H1 (cell line): ENCODE results near the gene GALNT2. TPM values are rescaled to one million over a fixed set of nuclear protein-coding genes. Genes with fewer than 3 reads are reported as not detected.

Source experiments
- CTCF ChIA-PET: fragments of 300-600 bp; sonication (Branson Sonifier 250); formaldehyde crosslinking; loops from one replicate; lab custom pipeline; 2021; ENCODE audit not compliant: partially characterized antibody; lab: Charles Lee
- POLR2A ChIA-PET: fragments of 300-600 bp; sonication (Branson Sonifier 250); formaldehyde crosslinking; loops from one replicate; lab custom pipeline; 2021; ENCODE audit warnings: inconsistent platforms; ENCODE audit not compliant: partially characterized antibody; lab: Charles Lee
- DNase-seq, 2 experiments: peaks; one replicate each; pipeline versions ENCODE4 v3.0.0 to v3.0.0-alpha.2; 2010 to 2022; ENCODE audit warnings: low spot score in 2 of 2, low read depth in 1 of 2, mixed read lengths in 1 of 2
- FAIRE-seq: peaks from 2 replicates; lab custom pipeline; 2011; peaks lifted over from hg19 to GRCh38; lab: Jason Lieb, UNC
- H2AFZ ChIP-seq: 2 replicates; pipeline ENCODE4 v1.8.1; 2012; ENCODE audit warnings: low read length, inconsistent platforms
- H2AK5ac ChIP-seq: 2 replicates; pipeline ENCODE4 v1.6.1; 2013; ENCODE audit warnings: low read depth, low read length
- H2BK120ac ChIP-seq: replicated peaks from 2 replicates; pipeline ENCODE3; 2013; ENCODE audit warnings: low read depth, low read length, inconsistent platforms
- H2BK12ac ChIP-seq: 2 replicates; pipeline ENCODE4 v1.6.1; 2013; ENCODE audit warnings: low read depth, low read length
- H2BK15ac ChIP-seq: 2 replicates; pipeline ENCODE4 v1.6.1; 2013; ENCODE audit warnings: low read length
- H2BK20ac ChIP-seq: 2 replicates; pipeline ENCODE4 v1.6.1; 2013; ENCODE audit warnings: low read length
- H2BK5ac ChIP-seq: 2 replicates; pipeline ENCODE4 v1.6.1; 2013; ENCODE audit warnings: low read depth, low read length
- H3K14ac ChIP-seq: 2 replicates; pipeline ENCODE4 v1.6.1; 2013; ENCODE audit warnings: inconsistent platforms; ENCODE audit not compliant: insufficient read length
- H3K18ac ChIP-seq: 2 replicates; pipeline ENCODE4 v1.6.1; 2013; ENCODE audit warnings: low read length; ENCODE audit errors: extremely low read depth
- H3K23ac ChIP-seq: 2 replicates; pipeline ENCODE4 v1.6.1; 2013; ENCODE audit warnings: inconsistent platforms; ENCODE audit not compliant: insufficient read length
- H3K23me2 ChIP-seq: 2 replicates; pipeline ENCODE4 v1.6.1; 2013; ENCODE audit warnings: low read depth, low read length
- H3K27ac ChIP-seq: 2 replicates; pipeline ENCODE4 v1.6.1; 2011; ENCODE audit warnings: low read depth, low read length, inconsistent platforms
- H3K27me3 ChIP-seq, 4 experiments: replicated peaks in 1 of 4; 1 replicate in 1 of 4; 2 replicates in 3 of 4; pipeline versions ENCODE4 v1.6.1 to v1.8.1; 2011 to 2013; ENCODE audit warnings: low read length in 3 of 4, mild to moderate bottlenecking in 3 of 4, inconsistent platforms in 2 of 4, mixed read lengths in 2 of 4, moderate library complexity in 1 of 4; ENCODE audit not compliant: control insufficient read depth in 3 of 4, insufficient read depth in 3 of 4; ENCODE audit errors: extremely low read depth in 1 of 4
- H3K36me3 ChIP-seq, 4 experiments: 2 replicates each; pipeline versions ENCODE4 v1.6.1 to v1.8.1; 2011 to 2013; ENCODE audit warnings: mild to moderate bottlenecking in 4 of 4, low read length in 3 of 4, moderate library complexity in 2 of 4, control low read depth in 1 of 4, inconsistent platforms in 1 of 4; ENCODE audit not compliant: insufficient read depth in 4 of 4, control insufficient read depth in 2 of 4
- H3K4ac ChIP-seq: replicated peaks from 2 replicates; pipeline ENCODE3; 2013; ENCODE audit warnings: low read length, low read depth, mixed read lengths, inconsistent platforms; ENCODE audit not compliant: insufficient read length
- H3K4me1 ChIP-seq, 4 experiments: replicated peaks in 1 of 4; 1 replicate in 1 of 4; 2 replicates in 3 of 4; pipeline versions ENCODE4 v1.6.1 to v1.8.1; 2011 to 2013; ENCODE audit warnings: low read length in 3 of 4, inconsistent platforms in 2 of 4, mixed read lengths in 1 of 4; ENCODE audit not compliant: insufficient read depth in 4 of 4, control insufficient read depth in 3 of 4
- H3K4me2 ChIP-seq, 2 experiments: 2 replicates each; pipeline versions ENCODE4 v1.6.1 to v1.8.1; 2011 to 2013; ENCODE audit warnings: low read depth in 2 of 2, low read length in 2 of 2, control low read depth in 1 of 2, inconsistent platforms in 1 of 2, mild to moderate bottlenecking in 1 of 2; ENCODE audit not compliant: insufficient read depth in 1 of 2
- H3K4me3 ChIP-seq, 4 experiments: fragments of 200-600, 300-600 bp in 1 of 4; sonication (generic), shearing (Covaris generic), sonication (Bioruptor Twin) in 1 of 4; 2 replicates each; pipeline versions ENCODE4 v1.5.1 to v1.8.1; 2011 to 2016; ENCODE audit warnings: low read length in 4 of 4, low read depth in 3 of 4, control low read depth in 2 of 4, inconsistent platforms in 2 of 4, mild to moderate bottlenecking in 2 of 4, mixed read lengths in 1 of 4, moderate library complexity in 1 of 4; ENCODE audit not compliant: insufficient read depth in 2 of 4; ENCODE audit errors: extremely low read depth in 1 of 4
- H3K56ac ChIP-seq: replicated peaks from 2 replicates; pipeline ENCODE3; 2013; ENCODE audit warnings: low read depth, mild to moderate bottlenecking, mixed read lengths, low read length, inconsistent platforms; ENCODE audit not compliant: insufficient read length
- H3K79me1 ChIP-seq: 2 replicates; pipeline ENCODE4 v1.6.1; 2013; ENCODE audit warnings: low read depth, low read length, control low read depth
- H3K79me2 ChIP-seq, 2 experiments: 2 replicates each; pipeline versions ENCODE4 v1.6.1 to v1.8.1; 2012 to 2013; ENCODE audit warnings: low read length in 2 of 2, mild to moderate bottlenecking in 2 of 2, inconsistent platforms in 1 of 2; ENCODE audit not compliant: insufficient read depth in 2 of 2, control insufficient read depth in 1 of 2
- H3K9ac ChIP-seq, 4 experiments: replicated peaks in 1 of 4; 1 replicate in 1 of 4; 2 replicates in 3 of 4; pipeline versions ENCODE4 v1.6.1 to v1.8.1; 2011 to 2013; ENCODE audit warnings: low read depth in 3 of 4, low read length in 3 of 4, control low read depth in 2 of 4, mild to moderate bottlenecking in 2 of 4, moderate library complexity in 2 of 4, inconsistent platforms in 1 of 4; ENCODE audit errors: extremely low read depth in 1 of 4
- H3K9me3 ChIP-seq, 2 experiments: 2 replicates each; pipeline versions ENCODE4 v1.6.1 to v1.8.1; 2012 to 2013; ENCODE audit warnings: mild to moderate bottlenecking in 2 of 2, moderate library complexity in 2 of 2, control low read depth in 1 of 2, inconsistent platforms in 1 of 2, low read depth in 1 of 2, low read length in 1 of 2, mixed read lengths in 1 of 2; ENCODE audit not compliant: insufficient read depth in 2 of 2
- H4K20me1 ChIP-seq, 2 experiments: replicated peaks in 1 of 2; 2 replicates each; pipeline versions ENCODE3 to v1.8.1; 2011 to 2013; ENCODE audit warnings: inconsistent platforms in 2 of 2, low read length in 2 of 2, mild to moderate bottlenecking in 1 of 2; ENCODE audit not compliant: insufficient read depth in 2 of 2, control insufficient read depth in 1 of 2
- H4K5ac ChIP-seq: 2 replicates; pipeline ENCODE4 v1.6.1; 2013; ENCODE audit warnings: low read length, low read depth, mixed read lengths, inconsistent platforms; ENCODE audit not compliant: insufficient read length
- H4K8ac ChIP-seq: 2 replicates; pipeline ENCODE4 v1.8.0; 2013; ENCODE audit warnings: mild to moderate bottlenecking, moderate library complexity, low read length, inconsistent platforms; ENCODE audit not compliant: insufficient read depth; ENCODE audit errors: extremely low read depth
- H4K91ac ChIP-seq: replicated peaks from 2 replicates; pipeline ENCODE3; 2013; ENCODE audit warnings: low read length, mixed read lengths, inconsistent platforms; ENCODE audit not compliant: insufficient read length
- CHD1 ChIP-seq: IDR thresholded peaks from 2 replicates; pipeline ENCODE4 v1.6.1; 2012; ENCODE audit warnings: low read depth, low read length, improper control_type of control experiment
- CHD2 ChIP-seq: IDR thresholded peaks from 2 replicates; pipeline ENCODE4 v1.6.1; 2012; ENCODE audit warnings: low read length, improper control_type of control experiment
- CREB1 ChIP-seq: IDR thresholded peaks from 2 replicates; pipeline ENCODE4 v1.6.1; 2012; ENCODE audit warnings: inconsistent platforms
- GTF2F1 ChIP-seq: IDR thresholded peaks from 2 replicates; pipeline ENCODE4 v1.6.1; 2012; ENCODE audit warnings: low read depth, low read length, improper control_type of control experiment, borderline replicate concordance
- HDAC2 ChIP-seq, 2 experiments: fragments of 300-600 bp in 1 of 2; sonication (generic) in 1 of 2; IDR thresholded peaks; 2 replicates each; pipeline ENCODE4 v1.6.1; 2011 to 2012; ENCODE audit warnings: low read depth in 2 of 2, low read length in 2 of 2, mild to moderate bottlenecking in 2 of 2, moderate library complexity in 2 of 2, borderline replicate concordance in 1 of 2, inconsistent platforms in 1 of 2
- KDM4A ChIP-seq: IDR thresholded peaks from one replicate; pipeline ENCODE4 v1.7.1; 2012; ENCODE audit warnings: low read depth, mild to moderate bottlenecking, moderate library complexity, low read length, inconsistent platforms; ENCODE audit not compliant: severe bottlenecking
- RAD21 ChIP-seq, 2 experiments: IDR thresholded peaks in 1 of 2; conservative IDR thresholded peaks in 1 of 2; 2 replicates each; pipeline ENCODE4 v1.6.1; 2011; ENCODE audit warnings: low read depth in 2 of 2, low read length in 2 of 2, improper control_type of control experiment in 1 of 2, inconsistent platforms in 1 of 2, mild to moderate bottlenecking in 1 of 2, moderate library complexity in 1 of 2
- RXRA ChIP-seq: IDR thresholded peaks from 2 replicates; pipeline ENCODE4 v1.6.1; 2011; ENCODE audit warnings: low read depth, mild to moderate bottlenecking, low read length, moderate library complexity; ENCODE audit not compliant: insufficient read depth
- SAP30 ChIP-seq: fragments of 300-600 bp; sonication (generic); IDR thresholded peaks from 2 replicates; pipeline ENCODE4 v1.7.1; 2012; ENCODE audit warnings: low read length, moderate library complexity, mild to moderate bottlenecking, inconsistent platforms; ENCODE audit not compliant: insufficient read depth, insufficient replicate concordance
- SP1 ChIP-seq: IDR thresholded peaks from 2 replicates; pipeline ENCODE4 v1.6.1; 2011; ENCODE audit warnings: low read depth, low read length
- SP2 ChIP-seq: IDR thresholded peaks from 2 replicates; pipeline ENCODE4 v1.6.1; 2012; ENCODE audit warnings: mild to moderate bottlenecking, low read length, inconsistent platforms
- TBP ChIP-seq: IDR thresholded peaks from 2 replicates; pipeline ENCODE4 v1.6.1; 2011; ENCODE audit warnings: low read depth, low read length, improper control_type of control experiment
- WGBS, 2 experiments: shearing (Covaris generic) in 1 of 2; methylation state at CpG; one replicate each; pipeline versions ENCODE4 v1.1.6 to v1.1.7; 2013 to 2015; ENCODE audit warnings: low lambda C conversion rate in 2 of 2, mixed read lengths in 2 of 2, inconsistent platforms in 1 of 2, low coverage in 1 of 2, missing lambda C conversion rate in 1 of 2; ENCODE audit not compliant: insufficient replicate concordance in 2 of 2, insufficient coverage in 1 of 2, insufficient read length in 1 of 2; ENCODE audit errors: extremely low coverage in 1 of 2, missing lambda C conversion rate in 1 of 2; 5-methylcytosine and 5-hydroxymethylcytosine counted together
- polyA plus RNA-seq, 7 experiments: library from polyadenylated mRNA; depleted of rRNA in 3 of 7; stranded (reverse) in 5 of 7; unstranded in 2 of 7; fragments of >200 nt in 5 of 7; fragments of 200-250 nt in 2 of 7; gene quantifications; 1 replicate in 5 of 7; 2 replicates in 1 of 7; 4 replicates in 1 of 7; pipeline versions ENCODE4 v1.2.1 to v1.2.3, GENCODE V29; 2011 to 2013; ENCODE audit warnings: missing spikeins in 2 of 7, mixed read lengths in 2 of 7
- total RNA-seq: library from RNA; stranded (reverse); fragmentation: NEBNext Ultra II Directional; extraction: Animal tissue kit (Norgen Biotek cat#: 25700); gene quantifications from 2 replicates; pipeline ENCODE4 v1.2.1, GENCODE V29; 2021
- TF ChIP-seq, protein P1 (sequence below): IDR thresholded peaks from 2 replicates; pipeline ENCODE4 v1.6.1; 2012; ENCODE audit warnings: low read length, inconsistent platforms

Gene GALNT2
- total and polyA plus RNA-seq, 2 of the 8 experiments (the other 6 are each of a cell fraction or from before 2014, with no cell fraction given): 34.5 to 75.3 TPM

DNA sequence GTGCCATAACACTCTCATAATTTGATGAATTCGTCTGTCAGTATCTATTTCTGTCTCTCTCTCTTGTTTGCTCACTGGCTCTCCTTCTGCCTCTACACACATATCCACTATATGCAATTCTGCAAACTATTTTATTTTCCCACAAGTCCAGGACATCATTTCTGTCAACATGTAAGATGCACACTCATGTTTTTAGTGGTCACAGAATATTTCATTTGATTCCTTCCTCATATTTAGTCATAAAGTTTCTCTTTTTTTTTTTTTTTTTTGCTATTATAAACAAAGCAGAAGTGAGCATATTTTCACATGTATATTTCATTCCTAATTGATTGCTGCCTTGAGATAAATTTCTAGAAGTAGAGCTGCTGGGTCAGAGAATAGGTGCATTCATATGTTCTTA lies 193.8 kb downstream of the GALNT2 start:
- Histone ChIP-seq H3K79me1 (no peaks in the 10 kb centered on the region), H4K20me1 (no peaks in the 10 kb centered on the region), H3K23me2 (no peaks in the 10 kb centered on the region), H4K5ac (no peak overlapping the region), H3K79me2 (no peaks in the 10 kb centered on the region), H3K14ac (no peak overlapping the region), H2AFZ (no peak overlapping the region), H3K4me3 (no peak overlapping the region), H2BK120ac (no peak overlapping the region), H3K4me2 (no peak overlapping the region), H3K9ac (no peak overlapping the region), H2AK5ac (no peak overlapping the region), H3K27ac (no peak overlapping the region), H3K4me1 (no peaks in the 10 kb centered on the region; a peak in 1 of 7 replicates), H4K91ac (no peak overlapping the region), H3K23ac (no peak overlapping the region), H2BK5ac (no peak overlapping the region), H3K18ac (no peak overlapping the region), H3K36me3 (peaks cover 0 to 16% (median 11%) of the 10 kb centered on the region in 4 experiments; a peak in 6 of 8 replicates), H3K27me3 (no peaks in the 10 kb centered on the region), H3K9me3 (no peaks in the 10 kb centered on the region), H3K4ac (no peak overlapping the region), H3K56ac (no peak overlapping the region), H2BK20ac (no peak overlapping the region), H2BK15ac (no peak overlapping the region), H4K8ac (no peak overlapping the region), H2BK12ac (no peak overlapping the region)
- no peak for DNase-seq
- POLR2A ChIA-PET: no interaction called here
- CTCF ChIA-PET: interaction anchor here (0.9 to 1.0 kb wide), 2 partner anchors 11 to 373 kb away, joined by 3 read pairs; no protein-coding TSS in a partner anchor
- no peak for FAIRE-seq
- WGBS, 2 experiments: 75% methylated on average over 1 of the region's 1 CpG; no CpG with 5 or more reads in 1 of the 2 experiments
- TF ChIP-seq HDAC2 (IDR thresholded peaks at IDR 0.05; ENCODE audit: borderline replicate concordance in 1 of 2, low read depth in 2 of 2, low read length in 2 of 2) (no peak), SP1 (no peak), GTF2F1 (no peak), SP2 (no peak), RXRA (no peak), CHD1 (no peak), CREB1 (no peak), TBP (no peak), KDM4A (no peak), SAP30 (no peak), RAD21 (IDR thresholded peaks at IDR 0.05 in 1 of 2, conservative IDR thresholded peaks at IDR 0.05 in 1 of 2; ENCODE audit: low read depth in 2 of 2, low read length in 2 of 2) (no peak), CHD2 (no peak)
- TF ChIP-seq, protein P1, sequence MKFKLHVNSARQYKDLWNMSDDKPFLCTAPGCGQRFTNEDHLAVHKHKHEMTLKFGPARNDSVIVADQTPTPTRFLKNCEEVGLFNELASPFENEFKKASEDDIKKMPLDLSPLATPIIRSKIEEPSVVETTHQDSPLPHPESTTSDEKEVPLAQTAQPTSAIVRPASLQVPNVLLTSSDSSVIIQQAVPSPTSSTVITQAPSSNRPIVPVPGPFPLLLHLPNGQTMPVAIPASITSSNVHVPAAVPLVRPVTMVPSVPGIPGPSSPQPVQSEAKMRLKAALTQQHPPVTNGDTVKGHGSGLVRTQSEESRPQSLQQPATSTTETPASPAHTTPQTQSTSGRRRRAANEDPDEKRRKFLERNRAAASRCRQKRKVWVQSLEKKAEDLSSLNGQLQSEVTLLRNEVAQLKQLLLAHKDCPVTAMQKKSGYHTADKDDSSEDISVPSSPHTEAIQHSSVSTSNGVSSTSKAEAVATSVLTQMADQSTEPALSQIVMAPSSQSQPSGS: no peak
